Hypothalamus (tissue), 51 donors: ENCODE results near the gene OR8B4.
"Not testable (repeated sequence)": the region's sequence is repeated elsewhere in the genome, so short reads cannot be mapped to it uniquely, and the experiment has no call there.

ENCODE experiments used
- DNase-seq, 51 donors: peaks; one replicate each; lab custom pipeline; 2025; lab: John Stamatoyannopoulos, UW

The OR8B4 gene

GRCh38 chr11:124409906-124410305 is 14.8 kb downstream of the OR8B4 start:
- DNase-seq = no peak

- no peak for DNase-seq
These were observed 19.1 kb downstream of the OR8B4 start for GRCh38 chr11:124405581-124405980.

- not testable (repeated sequence) for DNase-seq
These were observed 21.5 kb downstream of the OR8B4 start for GRCh38 chr11:124403186-124403585.

GRCh38 chr11:124402326-124402922 is 22.2 kb downstream of the OR8B4 start:
- DNase-seq = peak in 29 of 51 donors; percentile 1 to 58 (median 19)

GRCh38 chr11:124398924-124399323 is 25.7 kb downstream of the OR8B4 start, which contains the start of gene OR8B3:
OR8B3 (minus strand) TSS chr11:124399024; CDS start chr11:124397351, 1,673 bp downstream.
- DNase-seq = no peak

- DNase-seq = not testable (repeated sequence)
These were observed 27.8 kb downstream of the OR8B4 start for GRCh38 chr11:124396847-124397246.

GRCh38 chr11:124394408-124394807 is 30.3 kb downstream of the OR8B4 start:
- no peak for DNase-seq

- DNase-seq = no peak
These were observed 40.3 kb downstream of the OR8B4 start, which contains the start of gene OR8B2 for GRCh38 chr11:124384399-124384798. OR8B2 (minus strand) TSS chr11:124384499; CDS start chr11:124383343, 1,156 bp downstream.

GRCh38 chr11:124382857-124383256 is 41.8 kb downstream of the OR8B4 start:
- DNase-seq = not testable (repeated sequence)

- no peak for DNase-seq
These were observed 44.1 kb downstream of the OR8B4 start for GRCh38 chr11:124380585-124380984.

GRCh38 chr11:124376280-124376679 is 48.4 kb downstream of the OR8B4 start:
- no peak for DNase-seq
